CD4-positive, CD25-positive, alpha-beta regulatory T cell (primary cell): Measurements from ENCODE around the gene ATP6V0E1. TPM values are rescaled to one million over a fixed set of nuclear protein-coding genes. Genes with fewer than 3 reads are reported as not detected.

Experiments
- ATAC-seq, 2 donors: fragments of 150-1000 bp; cut with Tn5 transposase; one replicate each; pipeline ENCODE4 v1.10.0; 2021; ENCODE audit warnings: low read depth in 2 of 2, moderate number of reproducible peaks in 2 of 2, moderate library complexity in 1 of 2
- DNase-seq, 3 donors: peaks; one replicate each; pipeline versions ENCODE4 v3.0.0 to v3.0.0-alpha.2; 2012 to 2022; ENCODE audit warnings: mixed read lengths in 1 of 3
- H3K27ac ChIP-seq: one replicate; pipeline ENCODE4 v1.7.0; 2013; ENCODE audit warnings: mild to moderate bottlenecking, low read length; ENCODE audit not compliant: insufficient read depth, poor library complexity, severe bottlenecking
- H3K27me3 ChIP-seq: one replicate; pipeline ENCODE4 v1.7.0; 2013; ENCODE audit warnings: low read length; ENCODE audit not compliant: control insufficient read depth, insufficient read depth
- H3K36me3 ChIP-seq: one replicate; pipeline ENCODE4 v1.7.0; 2013; ENCODE audit warnings: mild to moderate bottlenecking, low read length, moderate library complexity; ENCODE audit not compliant: control insufficient read depth, insufficient read depth
- H3K4me1 ChIP-seq: 2 replicates; pipeline ENCODE4 v1.7.0; 2013; ENCODE audit warnings: mild to moderate bottlenecking, low read length; ENCODE audit not compliant: insufficient read depth, control insufficient read depth, poor library complexity, severe bottlenecking
- H3K4me3 ChIP-seq: one replicate; pipeline ENCODE4 v1.7.0; 2013; ENCODE audit warnings: low read depth, mild to moderate bottlenecking, low read length, moderate library complexity
- H3K9me3 ChIP-seq, 2 experiments: 1 replicate in 1 of 2; 2 replicates in 1 of 2; pipeline ENCODE4 v1.7.0; 2013; ENCODE audit warnings: low read length in 2 of 2, mild to moderate bottlenecking in 1 of 2, moderate library complexity in 1 of 2; ENCODE audit not compliant: control insufficient read depth in 2 of 2
- H3K27ac Mint-ChIP-seq, 3 donors: one replicate each; pipeline ENCODE4 v1.8.0; 2020 to 2022; ENCODE audit warnings: mild to moderate bottlenecking in 3 of 3, mixed read lengths in 3 of 3, moderate library complexity in 2 of 3
- H3K27me3 Mint-ChIP-seq: one replicate; pipeline ENCODE4 v1.8.0; 2022; ENCODE audit warnings: mild to moderate bottlenecking, mixed read lengths
- H3K36me3 Mint-ChIP-seq: one replicate; pipeline ENCODE4 v1.8.0; 2020; ENCODE audit warnings: mixed read lengths
- H3K4me1 Mint-ChIP-seq, 4 donors: one replicate each; pipeline ENCODE4 v1.8.0; 2020 to 2022; ENCODE audit warnings: mixed read lengths in 4 of 4, mild to moderate bottlenecking in 1 of 4
- H3K4me3 Mint-ChIP-seq, 4 donors: one replicate each; pipeline ENCODE4 v1.8.0; 2020 to 2022; ENCODE audit warnings: mild to moderate bottlenecking in 4 of 4, mixed read lengths in 4 of 4, moderate library complexity in 3 of 4
- H3K9me3 Mint-ChIP-seq, 7 donors: one replicate each; pipeline ENCODE4 v1.8.0; 2020 to 2022; ENCODE audit warnings: mixed read lengths in 7 of 7, mild to moderate bottlenecking in 3 of 7, moderate library complexity in 2 of 7
- polyA plus RNA-seq, 4 donors: library from polyadenylated mRNA; unstranded; fragments of 300-500 nt; fragmentation: Illumina TruSeq; gene quantifications; one replicate each; pipeline ENCODE4 v1.2.3, GENCODE V29; 2021
- total RNA-seq: library from RNA; stranded (reverse); gene quantifications from one replicate; pipeline ENCODE4 v1.2.3, GENCODE V29; 2022

ATP6V0E1 gene
- total and polyA plus RNA-seq, 5 donors from 2014 or later = 106 to 691 (median 499) TPM

DNA sequence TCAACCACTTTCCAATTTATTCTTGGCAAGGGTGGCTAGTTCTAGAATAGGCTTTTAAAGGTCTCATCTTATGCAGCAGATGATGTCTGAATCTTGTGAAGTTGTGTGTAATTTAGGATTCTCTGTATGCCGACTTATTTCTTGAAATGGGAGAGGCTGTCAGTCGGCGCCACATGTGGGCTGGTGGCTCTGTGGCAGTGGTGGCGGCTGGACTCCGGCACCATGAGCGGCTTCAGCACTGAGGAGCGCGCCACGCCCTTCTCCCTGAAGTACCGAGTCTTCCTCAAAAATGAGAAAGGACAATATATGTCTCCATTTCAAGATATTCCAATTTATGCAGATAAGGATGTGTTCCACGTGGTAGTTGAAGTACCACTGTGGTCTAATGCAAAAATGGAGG is 8.3 kb upstream of the ATP6V0E1 start:
- Mint-ChIP-seq H3K4me1 (peaks cover 0 to 5% (median 4%) of the 10 kb centered on the region in 4 donors), H3K36me3 (no peaks in the 10 kb centered on the region), H3K27me3 (no peaks in the 10 kb centered on the region), H3K9me3 (no peaks in the 10 kb centered on the region), H3K4me3 (no peak overlapping the region), H3K27ac (no peak overlapping the region)
- DNase-seq = no peak
- no peaks in the 10 kb centered on the region for H3K9me3 ChIP-seq
- no peaks in the 10 kb centered on the region for H3K4me1 ChIP-seq
- no peak overlapping the region for H3K4me3 ChIP-seq
- no peak for ATAC-seq
- H3K36me3 ChIP-seq = no peaks in the 10 kb centered on the region
- H3K27ac ChIP-seq = no peak overlapping the region
- H3K27me3 ChIP-seq = no peaks in the 10 kb centered on the region

DNA sequence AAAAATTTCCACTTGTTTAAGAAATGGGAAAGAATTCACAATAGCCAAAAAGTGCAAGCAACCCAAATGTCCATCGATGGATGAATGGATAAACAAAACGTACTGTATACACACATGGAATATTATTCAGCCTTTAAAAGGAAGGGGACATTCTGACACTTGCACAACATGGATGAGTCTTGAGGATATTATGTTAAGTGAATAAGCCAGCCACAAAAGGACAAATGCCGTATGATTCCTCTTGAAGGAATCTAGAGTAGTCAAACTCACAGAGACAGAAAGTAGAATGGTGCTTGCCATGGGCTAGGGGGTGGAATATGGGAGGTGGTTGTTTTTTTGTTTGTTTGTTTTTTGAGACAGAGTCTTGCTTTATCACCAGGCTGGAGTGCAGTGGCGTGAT is 3.8 kb upstream of the ATP6V0E1 start:
- no peak for DNase-seq
- H3K4me1 Mint-ChIP-seq = peaks cover 4 to 30% (median 8%) of the 10 kb centered on the region in 4 donors
- no peak overlapping the region for H3K4me3 ChIP-seq
- no peaks in the 10 kb centered on the region for H3K36me3 ChIP-seq
- H3K9me3 ChIP-seq = no peaks in the 10 kb centered on the region
- ATAC-seq = no peak
- H3K27ac ChIP-seq = no peak overlapping the region
- H3K27ac Mint-ChIP-seq = peak overlapping the region in 2 of 3 donors; percentile 63 to 68
- H3K9me3 Mint-ChIP-seq = no peaks in the 10 kb centered on the region
- H3K36me3 Mint-ChIP-seq = no peaks in the 10 kb centered on the region
- peak overlapping the region in 1 of 4 donors; percentile 66 for H3K4me3 Mint-ChIP-seq
- H3K27me3 ChIP-seq = no peaks in the 10 kb centered on the region
- H3K4me1 ChIP-seq = peaks cover 13% of the 10 kb centered on the region
- H3K27me3 Mint-ChIP-seq = no peaks in the 10 kb centered on the region

DNA sequence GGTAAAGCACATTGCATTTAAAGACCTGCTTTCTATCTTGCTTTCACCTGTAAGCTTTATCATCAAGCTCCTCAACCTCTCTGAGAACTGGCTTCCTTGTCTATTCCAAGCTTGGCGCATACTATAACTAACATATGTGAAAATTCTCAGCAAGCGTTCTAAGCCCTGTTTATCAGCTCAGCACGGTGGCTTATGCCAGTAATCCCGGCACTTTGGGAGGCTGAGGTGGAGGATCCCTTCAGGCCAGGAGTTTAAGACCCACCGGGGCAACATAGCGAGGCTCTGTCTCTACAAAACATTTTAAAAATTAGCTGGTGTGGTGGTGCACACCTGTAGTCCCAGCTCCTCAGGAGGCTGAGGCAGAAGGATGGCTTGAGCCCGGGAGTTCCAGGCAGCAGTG is 1.6 kb upstream of the ATP6V0E1 start:
- Histone ChIP-seq H3K27me3 (no peaks in the 10 kb centered on the region), H3K9me3 (no peaks in the 10 kb centered on the region), H3K4me1 (peaks cover 30% of the 10 kb centered on the region), H3K36me3 (no peaks in the 10 kb centered on the region), H3K4me3 (no peak overlapping the region), H3K27ac (no peak overlapping the region)
- Mint-ChIP-seq H3K9me3 (peaks cover 0 to 1% (median 0%) of the 10 kb centered on the region in 7 donors), H3K27me3 (no peaks in the 10 kb centered on the region), H3K4me1 (peaks cover 12 to 50% (median 22%) of the 10 kb centered on the region in 4 donors), H3K36me3 (peaks cover 10% of the 10 kb centered on the region), H3K27ac (peak overlapping the region in 2 of 3 donors; percentile 42 to 68), H3K4me3 (peak overlapping the region; percentile 9 to 72 (median 38))
- ATAC-seq = no peak
- DNase-seq = no peak

DNA sequence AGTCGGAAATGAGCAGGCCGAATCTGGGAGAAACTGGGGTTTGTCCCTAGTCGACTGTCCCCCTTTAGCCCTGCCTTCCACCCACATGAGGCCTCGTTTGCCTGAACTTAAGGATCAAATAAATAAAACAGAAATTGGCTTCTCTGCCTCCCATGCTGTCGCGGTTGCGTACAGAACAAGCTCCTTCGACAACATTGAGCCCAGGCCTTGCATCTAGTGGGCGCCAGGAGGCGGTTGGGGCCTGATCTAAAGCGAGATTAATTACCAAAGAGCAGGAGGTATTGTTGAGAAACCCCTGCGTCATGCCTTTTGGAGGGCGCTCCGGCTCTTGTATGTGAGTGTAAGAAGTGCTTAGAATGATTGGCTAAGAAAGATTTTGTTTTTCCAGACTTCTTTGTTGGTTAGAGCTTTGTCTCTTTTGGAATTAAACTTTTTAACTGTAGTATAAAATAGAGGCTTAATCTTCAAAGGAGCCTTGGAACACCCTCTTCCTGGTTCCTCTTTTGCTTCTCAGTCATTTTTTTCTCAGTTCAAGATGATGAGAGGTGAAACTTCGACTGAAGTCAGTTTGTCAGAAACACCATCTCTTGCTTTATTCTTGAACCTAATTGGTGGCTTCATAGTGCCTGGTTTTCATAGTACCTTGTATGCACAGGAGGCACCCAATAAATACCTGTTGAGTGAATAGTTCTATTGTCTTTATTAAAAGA is 828 bp downstream of the ATP6V0E1 start:
- Histone ChIP-seq H3K27me3 (no peaks in the 10 kb centered on the region), H3K36me3 (peaks cover 5% of the 10 kb centered on the region), H3K27ac (peak overlapping the region; percentile 96), H3K9me3 (no peaks in the 10 kb centered on the region), H3K4me1 (peaks cover 30% of the 10 kb centered on the region), H3K4me3 (peak overlapping the region; percentile 91)
- Mint-ChIP-seq H3K4me1 (peaks cover 7 to 64% (median 29%) of the 10 kb centered on the region in 4 donors), H3K36me3 (peaks cover 10% of the 10 kb centered on the region), H3K27ac (peak overlapping the region; percentile 93 to 97 (median 97)), H3K9me3 (peaks cover 0 to 1% (median 0%) of the 10 kb centered on the region in 7 donors), H3K4me3 (peak overlapping the region; percentile 95 to 100 (median 97)), H3K27me3 (no peaks in the 10 kb centered on the region)
- ATAC-seq = peak; percentile 78 to 82
- DNase-seq = peak; percentile 67 to 87 (median 84)

DNA sequence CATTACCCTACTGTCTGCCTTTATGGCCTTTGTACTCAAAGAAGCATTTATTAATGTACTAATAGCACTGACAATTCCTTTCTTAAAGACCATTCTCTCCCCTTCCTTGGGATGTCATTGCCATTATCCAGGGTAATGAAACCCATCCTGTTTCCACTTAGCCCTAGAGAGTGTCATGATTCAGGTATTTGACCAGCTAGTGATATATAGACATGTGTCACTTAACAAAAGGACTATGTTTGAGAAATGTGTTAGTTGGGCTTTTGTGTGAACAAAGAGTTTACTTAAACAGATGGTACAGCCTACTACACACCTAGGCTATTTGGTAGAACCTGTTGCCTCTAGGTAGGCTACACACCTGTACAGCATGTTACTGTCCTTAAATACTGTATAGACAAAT is 2.0 kb downstream of the ATP6V0E1 start:
- no peaks in the 10 kb centered on the region for H3K9me3 ChIP-seq
- no peaks in the 10 kb centered on the region for H3K27me3 ChIP-seq
- Mint-ChIP-seq H3K9me3 (peaks cover 0 to 1% (median 0%) of the 10 kb centered on the region in 7 donors), H3K36me3 (peaks cover 10% of the 10 kb centered on the region), H3K27ac (peak overlapping the region in 2 of 3 donors; percentile 48 to 82), H3K4me3 (peak overlapping the region; percentile 78 to 98 (median 94)), H3K4me1 (peaks cover 7 to 64% (median 31%) of the 10 kb centered on the region in 4 donors), H3K27me3 (no peaks in the 10 kb centered on the region)
- DNase-seq (no peak), ATAC-seq (no peak)
- peaks cover 10% of the 10 kb centered on the region for H3K36me3 ChIP-seq
- H3K27ac ChIP-seq = peak overlapping the region; percentile 49
- peaks cover 30% of the 10 kb centered on the region for H3K4me1 ChIP-seq
- H3K4me3 ChIP-seq = peak overlapping the region; percentile 70

DNA sequence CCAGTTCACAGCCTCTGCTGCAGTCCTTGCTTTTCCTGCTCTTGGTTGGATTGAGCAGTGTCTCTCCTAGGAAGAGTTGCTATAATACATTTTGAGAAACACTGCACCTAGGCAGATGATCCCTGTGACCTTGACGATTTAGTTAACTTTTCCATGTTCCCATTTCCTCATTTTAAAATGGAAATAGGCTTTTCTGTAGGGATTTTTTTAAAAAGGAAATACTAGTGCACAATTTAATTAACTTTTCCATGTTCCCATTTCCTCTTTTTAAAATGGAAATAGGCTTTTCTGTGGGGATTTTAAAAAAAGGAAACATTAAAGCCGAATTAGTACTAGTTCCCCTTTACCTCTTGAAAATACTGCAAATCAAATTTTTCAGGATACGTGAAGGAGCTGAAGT is 4.7 kb downstream of the ATP6V0E1 start:
- no peak overlapping the region for H3K4me3 ChIP-seq
- Mint-ChIP-seq H3K27ac (peak overlapping the region in 2 of 3 donors; percentile 8 to 65), H3K27me3 (no peaks in the 10 kb centered on the region), H3K4me1 (peaks cover 12 to 70% (median 49%) of the 10 kb centered on the region in 4 donors), H3K9me3 (peaks cover 0 to 1% (median 0%) of the 10 kb centered on the region in 7 donors), H3K4me3 (peak overlapping the region in 1 of 4 donors; percentile 52), H3K36me3 (peaks cover 26% of the 10 kb centered on the region)
- ATAC-seq (no peak), DNase-seq (no peak)
- H3K27ac ChIP-seq = no peak overlapping the region
- no peaks in the 10 kb centered on the region for H3K27me3 ChIP-seq
- H3K9me3 ChIP-seq = no peaks in the 10 kb centered on the region
- peaks cover 27% of the 10 kb centered on the region for H3K36me3 ChIP-seq
- H3K4me1 ChIP-seq = peaks cover 29% of the 10 kb centered on the region

DNA sequence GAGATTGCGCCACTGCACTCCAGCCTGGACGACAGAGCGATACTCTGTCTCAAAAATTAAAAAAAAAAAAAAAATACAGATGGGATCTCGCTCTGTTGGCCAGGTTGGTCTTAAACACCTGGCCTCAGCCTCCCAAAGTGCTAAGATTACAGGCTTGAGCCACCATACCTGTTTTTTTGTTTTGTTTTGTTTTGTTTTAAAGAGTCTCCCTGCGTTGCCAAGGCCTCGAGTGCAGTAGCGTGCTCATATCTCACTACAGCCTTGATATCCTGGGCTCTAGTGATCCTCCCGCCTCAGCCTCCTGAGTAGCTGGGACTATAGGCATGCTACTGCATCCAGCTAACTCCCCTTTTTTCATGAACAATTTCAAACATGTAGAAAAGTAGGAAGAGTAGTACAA is 7.2 kb downstream of the ATP6V0E1 start:
- peak overlapping the region in 2 of 4 donors; percentile 36 to 49 for H3K4me3 Mint-ChIP-seq
- peaks cover 12 to 66% (median 47%) of the 10 kb centered on the region in 4 donors for H3K4me1 Mint-ChIP-seq
- no peak overlapping the region for H3K4me3 ChIP-seq
- no peaks in the 10 kb centered on the region for H3K9me3 ChIP-seq
- ATAC-seq (no peak), DNase-seq (no peak)
- peak overlapping the region in 1 of 3 donors; percentile 58 for H3K27ac Mint-ChIP-seq
- no peak overlapping the region for H3K27ac ChIP-seq
- H3K27me3 ChIP-seq = no peaks in the 10 kb centered on the region
- H3K36me3 Mint-ChIP-seq = peaks cover 33% of the 10 kb centered on the region
- H3K36me3 ChIP-seq = peaks cover 41% of the 10 kb centered on the region
- H3K4me1 ChIP-seq = peaks cover 7% of the 10 kb centered on the region
- H3K9me3 Mint-ChIP-seq = no peaks in the 10 kb centered on the region
- no peaks in the 10 kb centered on the region for H3K27me3 Mint-ChIP-seq

DNA sequence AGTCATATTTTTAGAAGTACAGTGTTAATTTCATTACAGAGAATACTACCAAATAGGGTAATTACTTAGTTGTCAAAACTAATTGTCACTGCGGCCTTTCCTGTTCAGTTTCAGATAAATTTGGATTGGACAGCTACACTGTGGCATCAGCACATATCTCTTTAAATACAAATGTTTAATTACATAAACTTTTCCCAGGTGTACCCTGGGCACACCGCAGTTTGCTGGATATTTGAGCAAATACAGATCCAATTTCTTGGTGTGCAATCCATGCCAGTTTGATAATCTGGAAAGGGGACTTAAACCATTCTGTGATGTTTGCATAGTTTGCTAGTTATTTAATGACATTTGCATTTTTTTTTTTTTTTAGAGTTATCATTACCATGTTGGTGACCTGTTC is 10.8 kb downstream of the ATP6V0E1 start:
- Histone ChIP-seq H3K4me3 (no peak overlapping the region), H3K27ac (no peak overlapping the region), H3K9me3 (no peaks in the 10 kb centered on the region), H3K4me1 (peaks cover 4% of the 10 kb centered on the region), H3K36me3 (peaks cover 52% of the 10 kb centered on the region), H3K27me3 (no peaks in the 10 kb centered on the region)
- no peaks in the 10 kb centered on the region for H3K9me3 Mint-ChIP-seq
- DNase-seq (no peak), ATAC-seq (no peak)
- no peaks in the 10 kb centered on the region for H3K27me3 Mint-ChIP-seq
- H3K27ac Mint-ChIP-seq = peak overlapping the region in 1 of 3 donors; percentile 63
- peaks cover 35% of the 10 kb centered on the region for H3K36me3 Mint-ChIP-seq
- H3K4me3 Mint-ChIP-seq = no peak overlapping the region
- peaks cover 12 to 51% (median 40%) of the 10 kb centered on the region in 4 donors for H3K4me1 Mint-ChIP-seq
